Karpas-422 (cell line): Measurements from ENCODE around the gene ADAD2. TPM values are rescaled to one million over a fixed set of nuclear protein-coding genes. Genes with fewer than 3 reads are reported as not detected.
"Not testable (repeated sequence)": the region's sequence is repeated elsewhere in the genome, so short reads cannot be mapped to it uniquely, and the experiment has no call there.

Experiments
- DNase-seq: peaks from one replicate; pipeline ENCODE4 v3.0.0-alpha.2; 2015
- H2AFZ ChIP-seq: fragments of 200-600 bp; sonication (generic); 2 replicates; pipeline ENCODE4 v1.6.1; 2014; ENCODE audit warnings: antibody characterized with exemption, low read length, mixed read lengths
- H3K27ac ChIP-seq: fragments of 200-600 bp; sonication (generic); 2 replicates; pipeline ENCODE4 v1.5.1; 2014; ENCODE audit warnings: mild to moderate bottlenecking, low read length, moderate library complexity
- H3K27me3 ChIP-seq: fragments of 200-600 bp; sonication (generic); 2 replicates; pipeline ENCODE4 v1.6.1; 2014; ENCODE audit warnings: low read length, mixed read lengths
- H3K36me3 ChIP-seq: fragments of 200-600 bp; sonication (generic); 2 replicates; pipeline ENCODE4 v1.6.1; 2014; ENCODE audit warnings: low read length, mixed read lengths; ENCODE audit not compliant: insufficient read depth
- H3K4me1 ChIP-seq: fragments of 200-600 bp; sonication (generic); 2 replicates; pipeline ENCODE4 v1.6.1; 2014; ENCODE audit warnings: mild to moderate bottlenecking, low read length, mixed read lengths
- H3K4me2 ChIP-seq: fragments of 200-600 bp; sonication (generic); 2 replicates; pipeline ENCODE4 v1.6.1; 2014; ENCODE audit warnings: low read length, low read depth, mild to moderate bottlenecking; ENCODE audit not compliant: poor library complexity, severe bottlenecking
- H3K4me3 ChIP-seq: fragments of 200-600 bp; sonication (generic); 2 replicates; pipeline ENCODE4 v1.5.1; 2014; ENCODE audit warnings: mild to moderate bottlenecking, antibody characterized with exemption, low read length, mixed read lengths
- H3K79me2 ChIP-seq: fragments of 200-600 bp; sonication (generic); 2 replicates; pipeline ENCODE4 v1.6.1; 2014; ENCODE audit warnings: mild to moderate bottlenecking, low read length, mixed read lengths
- H3K9ac ChIP-seq: fragments of 200-600 bp; sonication (generic); 2 replicates; pipeline ENCODE4 v1.6.0; 2014; ENCODE audit warnings: low read length
- H3K9me2 ChIP-seq: fragments of 200-600 bp; sonication (generic), shearing (Covaris generic); replicated peaks from 2 replicates; pipeline ENCODE4 v1.6.0; 2014; ENCODE audit warnings: mild to moderate bottlenecking, low read length, moderate library complexity; ENCODE audit not compliant: insufficient read depth
- H3K9me3 ChIP-seq: fragments of 300-700, 200-600 bp; sonication (generic); 2 replicates; pipeline ENCODE4 v1.6.1; 2014; ENCODE audit warnings: low read length, mixed read lengths
- H4K20me1 ChIP-seq: fragments of 200-600 bp; sonication (generic); 2 replicates; pipeline ENCODE4 v1.6.1; 2014; ENCODE audit warnings: mild to moderate bottlenecking, antibody characterized with exemption, low read length, low read depth; ENCODE audit not compliant: insufficient read depth
- total RNA-seq: library from RNA; depleted of rRNA; stranded (reverse); fragments of >200 nt; shearing (Covaris generic); gene quantifications from 2 replicates; pipeline ENCODE4 v1.2.3, GENCODE V29; 2014; ENCODE audit warnings: low replicate concordance

The ADAD2 gene
- total RNA-seq, 1 experiment from 2014 or later = not detected

- no peaks in the 10 kb centered on the region for H3K9me3 ChIP-seq
- H2AFZ ChIP-seq = no peak overlapping the region
- H4K20me1 ChIP-seq = no peaks in the 10 kb centered on the region
- no peak overlapping the region for H3K9ac ChIP-seq
- H3K4me1 ChIP-seq = no peaks in the 10 kb centered on the region
- H3K27me3 ChIP-seq = no peaks in the 10 kb centered on the region
- H3K4me3 ChIP-seq = no peak overlapping the region
- DNase-seq = no peak
- H3K27ac ChIP-seq = no peak overlapping the region
- H3K4me2 ChIP-seq = no peak overlapping the region
- H3K79me2 ChIP-seq = no peaks in the 10 kb centered on the region
- no peaks in the 10 kb centered on the region for H3K36me3 ChIP-seq
- no peaks in the 10 kb centered on the region for H3K9me2 ChIP-seq
Measured at GRCh38 chr16:84215531-84215930, 24.6 kb downstream of the ADAD2 start.

- not testable (repeated sequence) for H4K20me1 ChIP-seq
Measured at GRCh38 chr16:84216144-84216543, 25.2 kb downstream of the ADAD2 start.

GRCh38 chr16:84218176-84218823 is 27.3 kb downstream of the ADAD2 start:
- H3K36me3 ChIP-seq = no peaks in the 10 kb centered on the region
- no peaks in the 10 kb centered on the region for H3K9me3 ChIP-seq
- no peak overlapping the region for H2AFZ ChIP-seq
- H3K9ac ChIP-seq = no peak overlapping the region
- no peak for DNase-seq
- H3K9me2 ChIP-seq = no peaks in the 10 kb centered on the region
- no peaks in the 10 kb centered on the region for H4K20me1 ChIP-seq
- H3K4me1 ChIP-seq = no peaks in the 10 kb centered on the region
- H3K4me3 ChIP-seq = no peak overlapping the region
- no peak overlapping the region for H3K27ac ChIP-seq
- no peaks in the 10 kb centered on the region for H3K27me3 ChIP-seq
- no peak overlapping the region for H3K4me2 ChIP-seq
- no peaks in the 10 kb centered on the region for H3K79me2 ChIP-seq

More at GRCh38 chr16:84216144-84216543, 25.2 kb downstream of the ADAD2 start:
- not testable (repeated sequence) for H3K27me3 ChIP-seq, H3K9me3 ChIP-seq, H3K79me2 ChIP-seq, H3K4me2 ChIP-seq, H3K9ac ChIP-seq, H3K4me3 ChIP-seq, H3K9me2 ChIP-seq, H3K36me3 ChIP-seq, H3K4me1 ChIP-seq, H2AFZ ChIP-seq, H3K27ac ChIP-seq, DNase-seq

- no peak overlapping the region for H3K4me3 ChIP-seq
- no peak overlapping the region for H3K27ac ChIP-seq
- no peak overlapping the region for H3K4me2 ChIP-seq
- H2AFZ ChIP-seq = no peak overlapping the region
- H3K9me3 ChIP-seq = no peaks in the 10 kb centered on the region
- no peaks in the 10 kb centered on the region for H3K36me3 ChIP-seq
- no peaks in the 10 kb centered on the region for H3K9me2 ChIP-seq
- no peaks in the 10 kb centered on the region for H3K4me1 ChIP-seq
- no peak for DNase-seq
- no peaks in the 10 kb centered on the region for H3K79me2 ChIP-seq
- no peak overlapping the region for H3K9ac ChIP-seq
- H3K27me3 ChIP-seq = no peaks in the 10 kb centered on the region
- H4K20me1 ChIP-seq = no peaks in the 10 kb centered on the region
Measured at GRCh38 chr16:84218956-84219355, 28.0 kb downstream of the ADAD2 start.

GRCh38 chr16:84220851-84221250 is 29.9 kb downstream of the ADAD2 start:
- H3K27ac ChIP-seq = no peak overlapping the region
- H3K4me1 ChIP-seq = no peaks in the 10 kb centered on the region
- no peak for DNase-seq
- H2AFZ ChIP-seq = no peak overlapping the region
- no peaks in the 10 kb centered on the region for H3K9me3 ChIP-seq
- H3K36me3 ChIP-seq = no peaks in the 10 kb centered on the region
- no peak overlapping the region for H3K4me3 ChIP-seq
- H4K20me1 ChIP-seq = no peaks in the 10 kb centered on the region
- H3K9me2 ChIP-seq = no peaks in the 10 kb centered on the region
- H3K27me3 ChIP-seq = no peaks in the 10 kb centered on the region
- no peak overlapping the region for H3K4me2 ChIP-seq
- H3K9ac ChIP-seq = no peak overlapping the region
- H3K79me2 ChIP-seq = no peaks in the 10 kb centered on the region

- Histone ChIP-seq H3K27me3 (no peaks in the 10 kb centered on the region), H3K27ac (no peak overlapping the region), H4K20me1 (no peaks in the 10 kb centered on the region), H3K79me2 (no peaks in the 10 kb centered on the region), H3K4me1 (no peaks in the 10 kb centered on the region), H2AFZ (no peak overlapping the region), H3K4me2 (no peak overlapping the region), H3K4me3 (no peak overlapping the region), H3K36me3 (no peaks in the 10 kb centered on the region), H3K9me2 (no peaks in the 10 kb centered on the region), H3K9ac (no peak overlapping the region), H3K9me3 (no peaks in the 10 kb centered on the region)
- DNase-seq = no peak
Measured at GRCh38 chr16:84223456-84223855, 32.5 kb downstream of the ADAD2 start.

GRCh38 chr16:84224554-84224953 is 33.6 kb downstream of the ADAD2 start:
- no peak overlapping the region for H3K4me3 ChIP-seq
- no peak overlapping the region for H3K4me2 ChIP-seq
- no peaks in the 10 kb centered on the region for H3K36me3 ChIP-seq
- no peaks in the 10 kb centered on the region for H4K20me1 ChIP-seq
- no peaks in the 10 kb centered on the region for H3K4me1 ChIP-seq
- no peak overlapping the region for H2AFZ ChIP-seq
- H3K79me2 ChIP-seq = no peaks in the 10 kb centered on the region
- no peaks in the 10 kb centered on the region for H3K9me2 ChIP-seq
- H3K9me3 ChIP-seq = no peaks in the 10 kb centered on the region
- no peaks in the 10 kb centered on the region for H3K27me3 ChIP-seq
- H3K9ac ChIP-seq = no peak overlapping the region
- no peak for DNase-seq
- no peak overlapping the region for H3K27ac ChIP-seq

- Histone ChIP-seq H3K36me3 (no peaks in the 10 kb centered on the region), H4K20me1 (no peaks in the 10 kb centered on the region), H3K9me3 (no peaks in the 10 kb centered on the region), H3K27me3 (no peaks in the 10 kb centered on the region), H3K9me2 (no peaks in the 10 kb centered on the region), H3K4me1 (no peaks in the 10 kb centered on the region), H2AFZ (no peak overlapping the region), H3K4me2 (no peak overlapping the region), H3K27ac (no peak overlapping the region), H3K9ac (no peak overlapping the region), H3K4me3 (no peak overlapping the region), H3K79me2 (no peaks in the 10 kb centered on the region)
- no peak for DNase-seq
Measured at GRCh38 chr16:84225126-84225525, 34.2 kb downstream of the ADAD2 start.
